GM12864 (cell line): Measurements from ENCODE around the gene MRPS27.

Experiments used
- DNase-seq: peaks from one replicate; pipeline ENCODE4 v3.0.0-alpha.2; 2011; ENCODE audit warnings: low read depth
- H3K4me3 ChIP-seq: 2 replicates; pipeline ENCODE4 v1.5.1; 2011; ENCODE audit warnings: mild to moderate bottlenecking, low read depth, low read length, control low read depth
- CTCF ChIP-seq: IDR thresholded peaks from 2 replicates; pipeline ENCODE4 v1.5.1; 2011; ENCODE audit warnings: low read depth, mild to moderate bottlenecking, moderate library complexity, low read length, control low read depth, inconsistent platforms; ENCODE audit errors: missing control alignments

The MRPS27 gene

GRCh38 chr5:72228960-72229359 is 91.1 kb downstream of the MRPS27 start:
- DNase-seq = no peak
- no peak overlapping the region for H3K4me3 ChIP-seq
- no peak for TF ChIP-seq CTCF

- TF ChIP-seq CTCF = no peak
- DNase-seq = no peak
- H3K4me3 ChIP-seq = no peak overlapping the region
Measured at GRCh38 chr5:72226950-72227349, 93.1 kb downstream of the MRPS27 start.

GRCh38 chr5:72225741-72226140 is 94.3 kb downstream of the MRPS27 start:
- H3K4me3 ChIP-seq = no peak overlapping the region
- TF ChIP-seq CTCF = no peak
- DNase-seq = no peak

- no peak for DNase-seq
- H3K4me3 ChIP-seq = no peak overlapping the region
- no peak for TF ChIP-seq CTCF
Measured at GRCh38 chr5:72224946-72225463, 95.0 kb downstream of the MRPS27 start.

GRCh38 chr5:72223371-72223770 is 96.7 kb downstream of the MRPS27 start:
- no peak for TF ChIP-seq CTCF
- no peak for DNase-seq
- H3K4me3 ChIP-seq = no peak overlapping the region

GRCh38 chr5:72222521-72222920 is 97.5 kb downstream of the MRPS27 start:
- DNase-seq = no peak
- no peak overlapping the region for H3K4me3 ChIP-seq
- TF ChIP-seq CTCF = no peak

- no peak for DNase-seq
- no peak overlapping the region for H3K4me3 ChIP-seq
- TF ChIP-seq CTCF = no peak
Measured at GRCh38 chr5:72221541-72221940, 98.5 kb downstream of the MRPS27 start.
